Measurements from ENCODE around the gene APEH.

APEH gene

DNA sequence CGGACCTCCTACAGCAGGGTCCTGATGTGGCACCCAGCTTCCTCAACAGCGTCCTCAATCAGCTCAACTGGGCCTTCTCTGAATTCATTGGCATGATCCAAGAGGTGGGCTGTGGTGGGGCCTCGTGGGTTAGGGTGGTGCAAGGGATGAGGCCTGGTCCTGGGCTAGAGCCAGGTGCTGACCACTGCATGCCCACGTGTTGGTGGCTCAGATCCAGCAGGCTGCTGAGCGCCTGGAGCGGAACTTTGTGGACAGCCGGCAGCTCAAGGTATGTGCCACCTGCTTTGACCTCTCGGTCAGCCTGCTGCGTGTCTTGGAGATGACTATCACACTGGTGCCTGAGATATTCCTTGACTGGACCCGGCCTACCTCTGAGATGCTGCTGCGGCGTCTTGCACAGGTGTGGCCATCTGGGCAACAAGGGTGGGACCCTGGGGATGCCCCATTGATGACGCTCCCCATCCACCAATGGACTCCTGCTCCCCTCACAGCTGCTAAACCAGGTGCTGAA lies 41.5 kb downstream of the APEH start:
- FAIRE-seq = no peak

DNA sequence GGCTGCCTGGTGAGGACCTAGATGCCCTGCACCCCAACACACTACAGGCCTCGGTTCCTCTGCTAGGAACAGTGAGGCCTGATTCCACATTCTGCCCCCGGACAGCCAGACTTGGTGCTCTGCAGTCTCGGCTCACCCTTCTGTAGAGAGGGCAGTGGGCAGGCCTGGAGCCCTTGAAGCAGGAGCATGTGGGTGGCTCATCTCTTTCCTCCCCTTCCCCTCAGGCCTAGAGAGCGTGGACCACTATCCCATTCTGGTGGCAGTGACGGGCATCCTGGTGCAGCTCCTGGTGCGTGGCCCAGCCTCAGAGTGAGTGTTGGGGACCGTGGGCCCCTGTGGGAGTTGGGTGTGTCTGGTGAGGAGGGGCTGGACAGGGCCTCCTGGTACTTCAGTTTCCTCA lies 42.0 kb downstream of the APEH start:
- FAIRE-seq = no peak

DNA sequence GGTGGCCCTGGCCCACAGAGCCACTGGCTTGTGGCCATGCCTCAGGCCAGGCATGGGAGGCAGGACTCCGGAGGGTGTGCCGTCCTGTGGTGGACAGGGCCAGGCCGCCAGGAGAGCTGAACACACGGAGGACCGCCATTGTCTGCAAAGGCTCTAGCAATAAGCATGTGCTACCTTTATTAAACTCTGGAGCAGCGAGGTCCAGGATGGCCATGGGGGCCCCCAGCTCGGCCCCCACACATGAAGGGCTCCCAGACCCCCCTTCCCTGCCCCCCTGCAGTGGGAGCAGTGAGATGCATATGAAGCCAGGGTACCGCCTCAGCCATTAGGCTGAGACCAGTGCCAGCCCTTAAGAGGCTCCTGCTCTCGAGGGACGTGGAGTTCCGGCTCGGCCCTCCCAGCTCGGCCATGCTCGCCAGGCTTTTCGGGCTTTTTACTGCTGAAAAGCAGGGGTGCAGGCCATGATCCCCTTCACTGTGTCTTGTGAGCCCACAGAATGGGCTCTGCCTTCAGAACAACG lies 42.6 kb downstream of the APEH start:
- FAIRE-seq = no peak

DNA sequence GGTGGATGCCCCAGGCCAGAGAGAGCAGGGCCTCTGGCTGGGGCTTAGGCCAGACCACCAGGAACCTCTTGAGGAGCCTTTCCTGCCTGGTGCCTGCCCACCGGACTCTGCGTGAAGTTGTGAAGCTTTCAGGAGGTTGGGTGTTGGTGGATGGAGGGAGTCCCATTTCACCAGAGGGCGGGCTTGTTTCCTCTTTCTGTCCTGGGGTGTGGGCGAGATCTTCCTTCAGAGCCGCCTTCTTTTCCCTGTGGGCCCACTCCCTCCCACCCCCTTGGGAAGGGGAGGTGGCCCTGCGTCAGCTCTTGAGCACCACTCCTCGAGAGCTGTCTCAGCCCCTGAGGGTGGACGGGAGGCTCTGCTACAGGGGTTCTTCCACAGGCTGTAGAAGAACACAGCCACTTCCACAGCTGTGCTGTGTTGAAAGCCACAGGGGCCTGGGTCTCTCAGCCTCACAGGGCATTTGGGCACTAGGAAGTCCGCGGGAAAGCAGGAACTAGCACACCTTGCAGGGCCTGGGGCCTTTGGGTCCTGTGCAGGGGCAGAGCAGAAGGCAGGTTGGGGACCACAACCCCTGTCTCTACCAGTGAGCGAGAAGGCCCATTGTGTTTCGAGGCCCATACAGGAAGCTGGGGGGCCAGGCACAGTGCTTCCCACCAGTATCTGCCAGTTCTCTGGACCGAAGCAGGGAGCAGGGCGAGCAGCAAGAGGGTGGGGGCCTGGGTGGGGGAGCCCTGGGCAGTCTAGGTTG lies 43.2 kb downstream of the APEH start:
- FAIRE-seq = no peak

DNA sequence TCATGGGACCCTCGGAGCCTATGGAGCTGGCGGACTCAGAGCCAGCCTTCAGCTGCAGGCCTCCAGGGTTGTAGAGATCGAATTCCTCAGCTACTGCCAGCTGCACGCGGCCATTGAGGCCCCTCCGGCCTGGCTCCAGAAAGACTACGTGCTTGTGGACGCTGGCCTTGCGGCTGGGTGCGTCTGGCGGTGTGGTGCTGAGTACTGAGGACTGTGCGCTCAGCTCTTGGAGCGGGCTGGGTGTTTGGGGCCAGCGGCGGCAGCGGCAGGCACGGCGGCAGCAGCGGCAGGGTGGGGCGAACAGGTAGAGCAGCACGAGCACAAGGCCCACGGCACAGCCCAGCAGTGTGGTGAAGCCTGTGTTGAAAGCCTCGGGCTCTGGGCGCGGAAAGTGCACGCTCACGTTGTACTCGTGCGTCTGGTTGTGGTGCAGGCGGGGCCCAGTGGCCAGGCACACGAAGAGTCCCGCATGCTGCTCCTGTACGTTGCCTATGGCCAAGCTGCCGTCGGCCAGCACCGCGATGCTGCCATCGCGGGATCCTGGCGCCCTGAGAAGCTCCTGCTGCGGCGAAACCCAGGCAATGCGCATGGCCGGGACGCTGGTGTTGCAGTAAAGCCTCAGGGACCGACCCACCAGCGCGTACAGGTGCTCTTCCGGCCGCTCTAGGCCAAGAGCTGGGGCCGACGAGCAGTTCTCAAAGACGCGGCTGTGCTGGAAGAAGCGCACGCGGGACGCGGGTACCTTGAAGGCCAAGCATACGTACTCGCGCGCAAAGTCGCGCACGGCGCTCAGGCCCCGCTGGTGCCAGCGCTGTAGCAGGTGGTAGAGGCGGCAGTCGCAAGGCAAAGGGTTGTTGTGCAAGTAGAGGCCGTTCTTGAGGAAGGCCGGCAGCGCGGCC lies 44.1 kb downstream of the APEH start:
- FAIRE-seq = no peak

DNA sequence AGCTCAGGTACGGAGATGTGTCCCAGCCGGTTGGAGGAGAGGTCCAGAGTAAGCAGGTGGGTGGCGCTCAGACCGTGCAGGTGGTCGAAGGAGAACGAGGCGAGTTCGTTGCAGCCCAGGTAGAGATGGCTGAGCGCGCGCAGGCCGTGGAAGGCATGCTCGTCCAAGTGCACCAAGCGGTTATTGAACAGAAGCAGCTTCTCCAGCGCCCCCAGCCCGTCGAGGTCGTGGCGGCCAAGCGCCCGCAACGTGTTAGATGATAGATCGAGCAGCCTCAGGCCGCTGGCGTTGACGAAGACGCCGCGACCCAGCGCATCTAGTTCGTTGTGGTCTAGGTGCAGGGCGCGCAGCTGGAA lies 44.7 kb downstream of the APEH start:
- FAIRE-seq = no peak

DNA sequence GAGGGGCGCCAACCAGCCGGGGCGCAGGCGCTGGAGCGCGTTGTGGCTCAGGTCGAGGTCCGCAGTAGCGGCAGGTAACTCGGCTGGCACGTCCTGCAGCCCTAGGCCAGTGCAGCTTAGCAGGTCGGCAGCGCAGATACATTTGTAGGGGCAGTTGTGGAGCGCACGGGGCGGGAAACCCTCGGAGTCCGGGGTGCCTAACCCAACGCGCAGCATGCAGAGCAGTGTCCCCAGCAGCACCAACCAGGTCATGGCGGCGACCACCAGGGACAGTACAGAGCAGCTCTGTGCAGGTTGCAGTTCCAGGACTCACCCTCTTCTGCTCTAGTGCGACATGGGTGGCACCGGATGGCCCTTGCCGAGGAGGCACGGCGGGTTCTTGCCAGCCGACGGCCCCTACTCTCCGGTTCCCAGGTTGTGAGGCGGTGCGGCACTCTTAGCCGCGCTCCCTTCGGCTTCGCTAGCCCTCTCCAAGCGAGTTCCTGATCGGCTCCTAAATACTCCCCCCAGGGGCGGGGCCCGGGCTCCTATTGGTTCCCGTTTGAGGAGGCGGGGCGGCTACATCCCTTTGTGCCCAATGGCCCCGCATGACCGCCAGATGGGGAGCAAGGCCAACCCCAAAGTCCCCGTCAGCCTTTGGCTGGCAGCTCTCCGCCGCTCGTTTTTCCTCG lies 45.2 kb downstream of the APEH start, which contains the start of gene AMIGO3:
Gene AMIGO3, minus strand, starts transcription at position 471 of the 671 bp plus-strand sequence. Its CDS starts 219 bp downstream, at position 252.
- FAIRE-seq = no peak

DNA sequence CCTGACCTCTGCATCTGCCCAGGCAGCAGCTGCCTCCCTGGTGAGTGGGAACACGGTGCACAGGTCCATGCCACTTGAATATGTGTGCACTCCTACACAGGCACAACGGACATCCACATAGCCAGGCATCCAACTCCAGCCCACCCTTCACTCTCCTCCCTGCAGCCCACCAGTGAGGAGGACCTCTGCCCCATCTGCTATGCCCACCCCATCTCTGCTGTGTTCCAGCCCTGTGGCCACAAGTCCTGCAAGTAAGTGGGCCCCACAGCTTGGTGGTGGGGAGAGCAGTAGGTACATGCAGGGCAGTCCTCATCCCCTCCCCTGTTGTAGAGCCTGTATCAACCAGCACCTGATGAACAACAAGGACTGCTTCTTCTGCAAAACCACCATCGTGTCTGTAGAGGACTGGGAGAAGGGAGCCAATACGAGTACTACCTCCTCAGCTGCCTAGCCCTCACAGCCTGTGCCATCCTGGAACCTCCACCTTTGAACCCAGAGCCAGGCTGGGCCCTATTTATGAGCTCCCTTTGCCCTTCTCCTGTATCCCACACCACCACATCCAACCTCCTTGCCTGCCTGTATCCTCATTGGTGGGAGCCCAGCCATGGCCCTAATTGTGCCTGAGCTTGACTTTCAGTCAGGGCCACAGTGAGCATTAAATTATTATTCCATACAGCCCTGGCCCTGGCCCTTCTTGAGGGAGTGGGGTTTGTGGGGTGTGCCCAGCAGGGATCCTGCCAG lies 46.9 kb downstream of the APEH start:
- no peak for FAIRE-seq

DNA sequence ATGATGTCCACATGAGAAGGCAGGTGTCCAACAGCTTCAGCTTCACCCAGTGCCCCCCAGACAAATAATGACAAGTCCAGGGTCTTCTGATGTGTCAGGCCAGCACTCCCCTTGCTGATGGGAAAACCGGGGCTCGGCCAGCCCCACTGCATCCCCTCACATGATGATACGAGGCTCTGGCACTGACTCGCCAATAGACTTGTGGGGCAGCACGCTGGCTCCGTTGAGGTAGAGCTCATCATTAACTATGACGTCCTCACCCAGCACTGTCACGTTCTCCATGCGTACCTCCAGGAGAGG lies 47.4 kb downstream of the APEH start:
- FAIRE-seq = no peak

DNA sequence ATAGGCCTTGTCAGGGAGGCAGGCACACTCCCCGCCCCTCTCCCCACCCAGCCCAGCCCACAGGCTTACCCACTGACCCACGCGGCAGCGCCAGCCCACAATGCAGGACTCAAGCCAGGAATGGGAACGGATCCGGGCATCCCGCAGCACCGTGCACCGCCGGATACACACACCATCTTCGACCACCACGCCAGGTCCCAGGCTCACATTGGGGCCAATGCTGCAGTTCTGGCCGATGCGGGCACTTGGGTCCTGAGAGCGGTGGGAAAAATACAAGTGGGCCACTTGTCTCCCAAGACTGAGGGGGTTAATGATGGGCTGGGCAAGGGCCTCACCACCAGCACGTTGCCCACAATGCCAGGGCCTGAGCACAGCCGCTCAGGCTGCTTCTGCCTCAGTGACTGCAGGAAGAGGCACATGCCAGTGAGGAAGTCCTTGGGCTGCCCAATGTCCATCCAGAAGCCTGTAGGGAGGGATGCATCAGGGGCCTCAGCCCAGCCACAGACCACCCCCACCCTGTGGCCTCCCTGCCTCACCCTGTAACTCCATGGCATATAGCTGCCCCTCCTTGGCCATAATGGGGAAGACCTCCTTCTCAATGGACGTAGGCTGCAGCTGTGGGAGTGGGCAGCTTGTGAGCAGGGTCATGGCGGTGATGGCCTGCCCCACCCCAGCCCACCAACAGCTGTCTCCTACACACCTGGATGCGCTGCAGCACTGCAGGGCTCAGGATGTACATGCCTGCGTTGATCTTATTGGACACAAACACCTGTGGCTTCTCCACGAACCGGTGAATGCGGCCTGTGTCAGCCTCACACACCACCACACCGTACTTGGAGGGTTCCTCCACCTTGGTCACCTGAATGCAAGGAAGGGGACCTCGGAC lies 48.0 kb downstream of the APEH start:
- FAIRE-seq = no peak

DNA sequence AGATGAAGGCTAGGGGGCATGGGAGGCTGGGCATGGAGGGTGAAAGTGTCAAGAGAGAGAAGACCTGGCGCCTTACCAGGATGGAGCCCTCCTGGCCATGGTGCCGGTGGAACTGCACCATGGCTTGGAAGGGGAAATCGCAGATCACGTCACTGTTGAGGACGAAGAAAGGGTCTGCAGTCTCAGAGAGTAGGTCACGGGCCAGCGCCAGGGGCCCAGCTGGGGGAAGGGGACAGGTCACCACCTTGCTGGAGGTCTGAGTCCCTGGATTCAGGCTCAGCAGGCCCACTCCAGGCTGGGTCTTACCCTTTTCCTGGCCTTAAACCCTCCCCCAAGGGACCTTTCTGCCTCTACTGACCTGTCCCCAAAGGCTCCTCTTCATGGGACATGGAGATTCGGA lies 48.7 kb downstream of the APEH start:
- FAIRE-seq = no peak

DNA sequence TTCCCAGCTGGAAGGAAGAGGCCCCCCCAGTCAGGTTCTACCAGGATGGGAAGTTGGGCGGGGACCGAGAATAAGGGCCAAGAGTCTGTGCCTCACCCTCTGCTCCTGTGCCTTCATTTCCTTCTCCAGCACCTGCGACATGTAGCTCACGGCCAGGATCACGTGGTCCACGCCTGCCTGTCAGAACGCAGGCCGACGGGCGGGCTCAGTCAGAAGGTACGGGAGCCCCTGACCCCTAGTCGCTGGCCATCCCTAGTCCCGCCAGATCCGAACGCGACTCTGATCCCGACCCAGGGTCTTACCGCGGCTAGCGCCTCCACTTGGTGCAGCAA lies 49.1 kb downstream of the APEH start:
- FAIRE-seq = no peak

DNA sequence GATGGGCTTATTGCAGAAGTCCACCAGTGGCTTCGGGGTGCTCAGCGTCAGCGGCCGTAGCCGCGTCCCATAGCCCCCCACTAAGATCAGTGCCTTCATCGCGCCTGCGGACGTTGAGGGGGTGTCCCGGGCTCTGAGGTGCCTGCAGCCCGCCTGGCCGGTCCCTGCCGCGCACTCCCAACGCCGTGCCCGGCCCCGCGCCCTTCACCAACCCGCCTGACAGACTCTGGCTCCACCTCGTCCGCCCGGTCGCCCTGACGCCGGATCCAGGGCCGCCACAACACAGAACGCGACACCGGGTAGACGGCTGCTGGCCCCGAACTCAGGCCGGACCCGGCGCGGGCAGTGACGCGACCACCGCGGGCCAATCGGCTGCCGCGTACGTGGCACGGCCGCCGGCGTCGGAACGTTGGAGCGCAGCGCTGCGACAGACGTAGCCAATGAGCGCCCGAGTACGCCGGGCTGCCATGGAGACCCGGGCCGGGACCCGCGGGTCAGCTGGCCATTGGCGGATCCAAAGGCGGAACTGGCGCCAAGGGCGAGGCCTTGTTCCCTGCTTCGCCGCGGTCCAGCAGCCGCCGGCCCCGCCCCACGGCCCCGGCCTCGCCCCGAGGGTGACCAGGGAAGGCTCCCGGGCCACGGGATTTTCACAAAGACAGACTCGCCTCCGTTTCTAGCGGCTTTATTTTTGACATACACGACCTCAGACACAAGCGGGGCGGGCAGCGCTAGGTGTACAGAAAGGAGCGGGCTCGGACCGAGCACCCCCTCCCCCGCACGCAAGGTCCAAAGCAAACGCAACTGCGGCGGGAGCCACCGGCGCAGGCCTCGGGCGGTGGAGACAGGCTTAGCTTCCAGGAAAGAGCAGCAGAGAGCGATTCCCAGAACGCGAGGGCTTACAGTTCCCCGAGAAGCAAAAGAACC lies 49.7 kb downstream of the APEH start, which contains the start of gene GMPPB:
Gene GMPPB, minus strand, starts transcription at position 324 of the 924 bp plus-strand sequence. Its CDS starts 225 bp downstream, at position 99.
- FAIRE-seq = peak; percentile 13

DNA sequence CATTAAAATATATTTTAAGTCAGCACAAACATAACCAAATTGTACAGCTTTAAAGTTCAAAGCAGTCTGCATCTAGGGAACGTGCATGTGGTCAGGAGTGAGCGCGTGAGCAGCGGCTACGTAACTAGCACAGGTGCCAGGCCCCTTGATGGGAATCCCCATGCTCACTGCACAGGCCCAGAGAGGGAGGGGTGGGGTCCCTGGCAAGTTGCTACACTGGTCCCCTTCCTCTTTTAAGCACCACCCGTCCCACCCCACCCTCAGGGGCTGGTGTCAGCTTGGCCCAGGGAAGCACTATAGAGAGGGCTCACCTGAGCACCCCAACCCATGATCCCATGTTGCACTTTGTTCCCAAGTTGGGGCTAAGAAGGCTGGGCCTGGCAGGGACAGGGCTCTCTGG lies 50.4 kb downstream of the APEH start:
- no peak for FAIRE-seq

DNA sequence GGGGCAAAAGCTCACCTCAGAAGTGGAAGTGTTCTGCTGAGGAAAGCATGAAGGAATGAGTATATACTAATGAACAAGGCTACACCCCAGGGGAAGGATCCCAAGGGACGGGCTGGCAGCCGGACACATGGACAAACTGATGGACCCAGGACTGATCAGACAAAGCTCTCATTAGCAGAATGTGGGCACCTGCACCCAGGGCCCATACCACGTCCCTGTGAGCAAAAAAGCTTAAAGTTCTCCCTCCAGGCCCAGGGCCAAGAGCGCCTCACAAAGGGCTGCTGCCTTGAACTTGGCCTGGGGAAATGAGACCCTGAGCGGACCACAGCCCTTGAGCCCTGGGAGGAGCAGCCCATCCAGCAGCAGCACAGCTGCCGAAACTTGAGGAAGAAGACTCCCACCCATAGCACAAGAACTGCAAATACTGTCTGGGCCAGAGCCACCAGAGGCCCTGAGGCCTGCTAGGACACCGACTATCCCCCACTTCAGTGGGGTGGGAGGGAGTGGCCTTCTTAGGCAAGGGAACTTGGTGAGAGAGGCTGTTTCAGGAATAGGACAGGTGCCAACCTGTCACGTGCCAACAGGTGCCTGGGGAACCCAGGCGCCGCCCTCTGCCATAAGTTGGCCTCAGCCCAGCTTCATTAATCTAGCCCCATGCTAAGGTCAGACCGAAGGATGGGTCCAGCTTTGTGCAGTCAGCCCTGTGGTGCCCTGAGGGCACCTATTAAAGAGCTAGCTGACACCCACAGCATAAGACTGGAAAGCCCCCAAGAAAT lies 51.9 kb downstream of the APEH start:
- FAIRE-seq = no peak

DNA sequence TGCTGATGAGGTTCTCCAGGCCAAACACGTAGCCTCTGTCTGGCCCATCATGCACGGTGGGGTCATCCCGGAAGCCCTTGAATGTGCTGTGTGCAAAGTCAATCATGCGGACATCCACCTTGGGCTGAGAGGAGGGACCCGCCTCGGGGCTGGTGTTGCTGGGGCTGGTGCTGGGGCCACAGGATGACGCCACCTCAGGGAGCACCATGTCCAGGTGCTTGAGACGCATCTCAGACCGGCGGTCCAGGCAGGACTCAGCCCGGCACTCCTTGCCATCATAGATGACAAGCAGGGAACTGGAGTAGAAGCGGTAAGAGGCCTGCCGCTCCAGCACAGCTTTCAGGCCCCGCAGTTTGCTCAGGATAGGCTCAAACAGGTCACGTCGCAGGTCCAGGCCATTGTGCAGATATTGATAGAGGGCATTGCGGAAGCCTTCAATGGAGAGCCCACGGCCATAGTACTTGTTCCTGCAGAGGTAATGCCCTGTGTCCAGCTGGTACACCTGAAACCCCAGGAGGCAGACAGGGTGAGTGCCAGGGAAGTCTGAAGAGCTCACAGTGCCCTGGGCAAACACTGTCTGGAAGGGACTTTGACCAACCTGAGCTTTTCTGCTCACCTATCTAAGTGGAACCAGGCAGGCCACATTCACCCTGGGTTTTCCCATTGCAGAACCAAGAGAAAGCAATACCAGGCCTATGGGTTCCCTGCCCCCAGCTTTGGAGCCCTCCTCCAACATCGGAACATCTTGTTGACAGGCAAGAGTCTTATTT lies 53.2 kb downstream of the APEH start:
- no peak for FAIRE-seq

DNA sequence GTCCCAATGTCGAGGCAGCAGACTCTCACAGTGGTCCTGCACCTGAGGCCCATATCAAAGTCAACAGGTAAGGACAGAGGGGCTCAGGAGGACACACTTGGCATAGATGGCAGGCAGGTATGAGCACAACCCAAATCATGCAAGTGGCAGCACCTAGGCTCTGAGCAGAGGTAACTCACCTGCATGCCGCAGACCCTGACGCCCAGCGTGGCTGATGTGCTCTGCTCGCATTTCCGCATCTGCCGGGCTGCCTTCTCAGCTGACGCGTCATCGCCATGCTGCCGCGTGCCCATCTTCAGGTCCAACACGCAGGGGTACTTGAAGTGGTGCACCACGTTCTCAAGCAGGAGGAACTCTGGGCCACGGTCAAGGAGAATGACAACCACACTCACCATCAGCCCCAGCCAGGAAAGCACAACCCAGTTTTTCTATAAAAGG lies 53.8 kb downstream of the APEH start:
- no peak for FAIRE-seq

DNA sequence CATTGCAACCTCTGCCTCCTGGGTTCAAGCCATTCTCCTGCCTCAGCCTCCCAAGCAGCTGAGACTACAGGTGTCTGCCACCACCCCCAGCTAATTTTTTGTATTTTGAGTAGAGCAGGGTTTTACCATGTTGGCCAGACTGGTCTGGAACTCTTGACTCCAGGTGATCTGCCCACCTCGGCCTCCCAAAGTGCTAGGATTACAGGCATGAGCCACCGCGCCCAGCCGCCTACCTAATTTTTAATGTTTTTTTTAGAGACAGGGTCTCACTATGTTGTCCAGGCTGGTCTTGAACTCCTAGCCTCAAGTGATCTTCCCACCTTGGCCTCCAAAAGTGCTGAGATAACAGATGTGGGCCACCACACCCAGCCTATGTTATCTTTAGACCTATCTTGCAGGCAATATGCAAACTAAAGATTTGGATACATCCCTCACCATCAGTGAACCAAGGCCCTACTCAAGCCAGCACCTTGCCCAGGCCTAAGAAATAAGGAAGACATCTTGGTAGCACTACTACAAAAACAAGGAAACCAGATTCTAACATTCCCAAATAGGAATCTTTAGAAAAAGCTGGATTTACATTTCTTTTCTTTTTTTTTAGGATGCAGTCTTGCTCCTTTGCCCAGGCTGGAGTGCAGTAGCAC lies 55.9 kb downstream of the APEH start:
- no peak for FAIRE-seq
